Measurements from ENCODE around the gene SNRNP200. TPM values are rescaled to one million over a fixed set of nuclear protein-coding genes. Genes with fewer than 3 reads are reported as not detected.

Gene SNRNP200
- total RNA-seq, 1 donor from 2014 or later = 97.3 TPM

DNA sequence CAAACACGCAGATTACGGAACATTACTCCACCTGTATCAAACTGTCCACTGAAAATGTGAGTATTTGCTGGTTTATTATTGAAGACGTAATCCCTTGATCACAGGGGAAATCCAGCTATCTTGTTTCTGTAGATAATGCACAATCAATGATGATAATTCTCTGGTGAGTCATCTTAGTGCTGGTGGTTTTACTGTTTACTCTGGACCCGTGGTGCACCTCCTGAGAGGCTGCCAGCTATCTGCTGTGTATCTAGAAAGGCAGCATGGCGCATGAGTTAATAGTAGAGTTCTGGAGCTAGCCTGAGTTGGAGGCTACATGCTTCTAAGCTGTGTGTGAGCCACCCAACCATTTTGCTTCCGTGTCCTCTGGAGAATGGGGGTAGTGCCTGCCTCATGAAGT, 36.7 kb upstream of the SNRNP200 start:
- H3K9ac ChIP-seq (ENCODE audit: low read length) = no peak overlapping the region
- no peak overlapping the region for H2AFZ ChIP-seq (ENCODE audit: low read depth, low read length)
- no peaks in the 10 kb centered on the region for H3K9me3 ChIP-seq (ENCODE audit: insufficient read depth, low read depth, low read length)
- H3K4me1 ChIP-seq (ENCODE audit: insufficient read depth, low read length) = peaks cover 13% of the 10 kb centered on the region
- DNase-seq (ENCODE audit: low read depth) (peak; percentile 89), FAIRE-seq (no peak)
- peaks cover 10% of the 10 kb centered on the region for H3K36me3 ChIP-seq (ENCODE audit: insufficient read depth, low read length)
- no peaks in the 10 kb centered on the region for H3K27me3 ChIP-seq (ENCODE audit: insufficient read depth, low read length)
- Mint-ChIP-seq H3K27ac (ENCODE audit: unreplicated experiment) (no peak overlapping the region), H3K4me1 (ENCODE audit: low read depth, unreplicated experiment) (peaks cover 6% of the 10 kb centered on the region), H3K36me3 (ENCODE audit: low read depth, unreplicated experiment) (no peaks in the 10 kb centered on the region), H3K9me3 (ENCODE audit: unreplicated experiment) (no peaks in the 10 kb centered on the region), H3K4me3 (ENCODE audit: unreplicated experiment) (no peak overlapping the region), H3K27me3 (ENCODE audit: low read depth, unreplicated experiment) (no peaks in the 10 kb centered on the region)
- peaks cover 4% of the 10 kb centered on the region for H4K20me1 ChIP-seq (ENCODE audit: insufficient read depth, low read length)
- peaks cover 50% of the 10 kb centered on the region for H3K79me2 ChIP-seq (ENCODE audit: insufficient read depth, low read length)
- H3K4me2 ChIP-seq (ENCODE audit: low read length) = peak overlapping the region; percentile 42
- TF ChIP-seq EZH2 (IDR thresholded peaks at IDR 0.05; ENCODE audit: insufficient read depth, low read length) = no peak
- TF ChIP-seq, protein P1, sequence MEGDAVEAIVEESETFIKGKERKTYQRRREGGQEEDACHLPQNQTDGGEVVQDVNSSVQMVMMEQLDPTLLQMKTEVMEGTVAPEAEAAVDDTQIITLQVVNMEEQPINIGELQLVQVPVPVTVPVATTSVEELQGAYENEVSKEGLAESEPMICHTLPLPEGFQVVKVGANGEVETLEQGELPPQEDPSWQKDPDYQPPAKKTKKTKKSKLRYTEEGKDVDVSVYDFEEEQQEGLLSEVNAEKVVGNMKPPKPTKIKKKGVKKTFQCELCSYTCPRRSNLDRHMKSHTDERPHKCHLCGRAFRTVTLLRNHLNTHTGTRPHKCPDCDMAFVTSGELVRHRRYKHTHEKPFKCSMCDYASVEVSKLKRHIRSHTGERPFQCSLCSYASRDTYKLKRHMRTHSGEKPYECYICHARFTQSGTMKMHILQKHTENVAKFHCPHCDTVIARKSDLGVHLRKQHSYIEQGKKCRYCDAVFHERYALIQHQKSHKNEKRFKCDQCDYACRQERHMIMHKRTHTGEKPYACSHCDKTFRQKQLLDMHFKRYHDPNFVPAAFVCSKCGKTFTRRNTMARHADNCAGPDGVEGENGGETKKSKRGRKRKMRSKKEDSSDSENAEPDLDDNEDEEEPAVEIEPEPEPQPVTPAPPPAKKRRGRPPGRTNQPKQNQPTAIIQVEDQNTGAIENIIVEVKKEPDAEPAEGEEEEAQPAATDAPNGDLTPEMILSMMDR (IDR thresholded peaks at IDR 0.05; ENCODE audit: insufficient read depth, low read depth, low read length) = no peak
- no peak overlapping the region for H3K27ac ChIP-seq (ENCODE audit: low read depth, low read length)
- no peak overlapping the region for H3K4me3 ChIP-seq (ENCODE audit: insufficient read depth, low read depth, low read length)

DNA sequence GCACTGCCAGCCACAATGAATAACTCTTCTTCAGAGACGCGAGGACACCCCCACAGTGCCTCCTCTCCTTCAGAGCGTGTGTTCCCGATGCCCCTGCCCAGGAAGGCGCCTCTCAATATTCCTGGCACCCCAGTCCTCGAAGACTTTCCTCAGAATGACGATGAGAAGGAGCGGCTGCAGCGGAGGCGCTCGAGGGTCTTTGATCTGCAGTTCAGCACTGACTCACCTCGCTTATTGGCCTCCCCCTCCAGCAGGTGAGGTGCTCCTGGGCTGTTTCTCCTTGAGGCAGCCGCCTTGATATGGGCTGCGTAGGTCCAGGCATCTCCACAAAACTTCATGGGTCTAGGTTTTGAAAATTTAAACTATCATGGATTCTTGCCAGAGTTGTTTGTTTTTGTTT, 36.3 kb upstream of the SNRNP200 start:
- Mint-ChIP-seq H3K4me1 (ENCODE audit: low read depth, unreplicated experiment) (peaks cover 6% of the 10 kb centered on the region), H3K27me3 (ENCODE audit: low read depth, unreplicated experiment) (no peaks in the 10 kb centered on the region), H3K9me3 (ENCODE audit: unreplicated experiment) (no peaks in the 10 kb centered on the region), H3K36me3 (ENCODE audit: low read depth, unreplicated experiment) (no peaks in the 10 kb centered on the region), H3K27ac (ENCODE audit: unreplicated experiment) (no peak overlapping the region), H3K4me3 (ENCODE audit: unreplicated experiment) (no peak overlapping the region)
- Histone ChIP-seq H3K27ac (ENCODE audit: low read depth, low read length) (no peak overlapping the region), H3K4me2 (ENCODE audit: low read length) (peak overlapping the region; percentile 42), H2AFZ (ENCODE audit: low read depth, low read length) (no peak overlapping the region), H3K4me3 (ENCODE audit: insufficient read depth, low read depth, low read length) (no peak overlapping the region), H3K79me2 (ENCODE audit: insufficient read depth, low read length) (peaks cover 55% of the 10 kb centered on the region), H3K9me3 (ENCODE audit: insufficient read depth, low read depth, low read length) (no peaks in the 10 kb centered on the region), H3K9ac (ENCODE audit: low read length) (no peak overlapping the region), H3K27me3 (ENCODE audit: insufficient read depth, low read length) (no peaks in the 10 kb centered on the region), H4K20me1 (ENCODE audit: insufficient read depth, low read length) (peaks cover 4% of the 10 kb centered on the region), H3K4me1 (ENCODE audit: insufficient read depth, low read length) (peaks cover 16% of the 10 kb centered on the region), H3K36me3 (ENCODE audit: insufficient read depth, low read length) (peaks cover 10% of the 10 kb centered on the region)
- DNase-seq (ENCODE audit: low read depth) (no peak), FAIRE-seq (no peak)
- TF ChIP-seq EZH2 (IDR thresholded peaks at IDR 0.05; ENCODE audit: insufficient read depth, low read length) = no peak
- TF ChIP-seq, protein P1 (IDR thresholded peaks at IDR 0.05; ENCODE audit: insufficient read depth, low read depth, low read length) = no peak

DNA sequence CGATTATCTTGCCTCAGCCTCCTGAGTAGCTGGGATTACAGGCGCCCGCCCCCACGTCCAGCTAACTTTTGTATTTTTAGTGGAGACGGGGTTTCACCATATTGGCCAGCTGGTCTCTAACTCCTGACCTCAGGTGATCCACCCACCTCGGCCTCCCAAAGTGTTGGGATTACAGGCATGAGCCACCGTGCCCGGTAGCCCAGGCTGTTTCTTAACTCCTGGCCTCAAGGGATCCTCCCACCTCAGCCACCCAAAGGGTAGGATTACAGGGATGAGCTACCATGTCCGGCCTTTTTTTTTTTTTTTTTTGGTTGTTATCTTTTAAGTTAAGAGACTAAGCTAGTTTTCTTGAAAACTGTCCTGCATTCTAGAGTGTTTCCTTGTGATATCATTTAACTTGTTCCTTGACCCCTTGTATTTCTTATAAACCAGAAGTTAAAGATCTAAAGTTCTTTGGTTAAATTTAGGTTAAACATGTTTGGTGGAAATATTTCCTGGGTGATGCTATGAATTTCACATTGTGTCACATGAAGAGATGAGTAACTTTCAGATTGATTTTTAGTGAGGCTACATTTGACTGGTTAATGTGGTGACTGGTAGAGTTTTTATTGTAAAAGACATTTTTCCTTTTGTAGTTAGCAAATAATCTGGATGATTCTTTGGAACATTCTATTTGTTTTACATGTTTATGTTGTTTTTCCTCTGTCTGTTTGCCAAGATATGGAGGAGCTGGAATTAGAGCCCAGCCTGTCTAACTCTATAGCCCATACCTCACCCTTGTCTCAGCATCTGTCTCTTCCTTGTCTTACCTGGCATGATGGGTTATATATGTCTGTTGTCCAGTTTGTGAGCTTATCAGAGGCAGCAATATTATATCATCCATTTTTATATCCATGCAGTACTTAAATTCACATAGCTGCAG, 35.4 kb upstream of the SNRNP200 start:
- Histone ChIP-seq H3K4me1 (ENCODE audit: insufficient read depth, low read length) (peaks cover 22% of the 10 kb centered on the region), H2AFZ (ENCODE audit: low read depth, low read length) (no peak overlapping the region), H3K27ac (ENCODE audit: low read depth, low read length) (no peak overlapping the region), H3K9me3 (ENCODE audit: insufficient read depth, low read depth, low read length) (no peaks in the 10 kb centered on the region), H3K27me3 (ENCODE audit: insufficient read depth, low read length) (no peaks in the 10 kb centered on the region), H3K4me3 (ENCODE audit: insufficient read depth, low read depth, low read length) (no peak overlapping the region), H3K4me2 (ENCODE audit: low read length) (no peak overlapping the region), H3K9ac (ENCODE audit: low read length) (no peak overlapping the region), H4K20me1 (ENCODE audit: insufficient read depth, low read length) (peaks cover 4% of the 10 kb centered on the region), H3K79me2 (ENCODE audit: insufficient read depth, low read length) (peaks cover 59% of the 10 kb centered on the region), H3K36me3 (ENCODE audit: insufficient read depth, low read length) (peaks cover 10% of the 10 kb centered on the region)
- Mint-ChIP-seq H3K27me3 (ENCODE audit: low read depth, unreplicated experiment) (no peaks in the 10 kb centered on the region), H3K36me3 (ENCODE audit: low read depth, unreplicated experiment) (no peaks in the 10 kb centered on the region), H3K9me3 (ENCODE audit: unreplicated experiment) (no peaks in the 10 kb centered on the region), H3K4me1 (ENCODE audit: low read depth, unreplicated experiment) (peaks cover 6% of the 10 kb centered on the region), H3K27ac (ENCODE audit: unreplicated experiment) (no peak overlapping the region), H3K4me3 (ENCODE audit: unreplicated experiment) (no peak overlapping the region)
- TF ChIP-seq EZH2 (IDR thresholded peaks at IDR 0.05; ENCODE audit: insufficient read depth, low read length) = no peak
- TF ChIP-seq, protein P1 (IDR thresholded peaks at IDR 0.05; ENCODE audit: insufficient read depth, low read depth, low read length) = no peak
- DNase-seq (ENCODE audit: low read depth) (no peak), FAIRE-seq (no peak)

Measured in astrocyte (in vitro differentiated cells and primary cell).